IPS-11a (cell line): ENCODE results near the gene NDRG4.
"Not testable (repeated sequence)": the region's sequence is repeated elsewhere in the genome, so short reads cannot be mapped to it uniquely, and the experiment has no call there.

Source experiments
- H3K4me3 ChIP-seq: one replicate; pipeline ENCODE4 v1.5.1; 2013; ENCODE audit warnings: low read depth, low read length, control low read depth

The NDRG4 gene

GRCh38 chr16:58464916-58465731, 34.8 kb upstream of the NDRG4 start:
- H3K4me3 ChIP-seq = peak overlapping the region; percentile 54

- no peak overlapping the region for H3K4me3 ChIP-seq
Observed at GRCh38 chr16:58465817-58466216, 34.1 kb upstream of the NDRG4 start.

- H3K4me3 ChIP-seq = no peak overlapping the region
Observed at GRCh38 chr16:58466396-58466795, 33.5 kb upstream of the NDRG4 start.

- no peak overlapping the region for H3K4me3 ChIP-seq
Observed at GRCh38 chr16:58467905-58468304, 32.0 kb upstream of the NDRG4 start.

GRCh38 chr16:58471209-58471975, 28.6 kb upstream of the NDRG4 start:
- H3K4me3 ChIP-seq = no peak overlapping the region

- H3K4me3 ChIP-seq = no peak overlapping the region
Observed at GRCh38 chr16:58472266-58472665, 27.7 kb upstream of the NDRG4 start.

GRCh38 chr16:58472827-58473226, 27.1 kb upstream of the NDRG4 start:
- no peak overlapping the region for H3K4me3 ChIP-seq

- H3K4me3 ChIP-seq = no peak overlapping the region
Observed at GRCh38 chr16:58474296-58474695, 25.6 kb upstream of the NDRG4 start.

GRCh38 chr16:58475091-58475619, 24.8 kb upstream of the NDRG4 start:
- no peak overlapping the region for H3K4me3 ChIP-seq

- H3K4me3 ChIP-seq = no peak overlapping the region
Observed at GRCh38 chr16:58476791-58477190, 23.2 kb upstream of the NDRG4 start.

- no peak overlapping the region for H3K4me3 ChIP-seq
Observed at GRCh38 chr16:58478427-58478826, 21.5 kb upstream of the NDRG4 start.

GRCh38 chr16:58481226-58481869, 18.6 kb upstream of the NDRG4 start:
- no peak overlapping the region for H3K4me3 ChIP-seq

- H3K4me3 ChIP-seq = no peak overlapping the region
Observed at GRCh38 chr16:58481931-58482330, 18.0 kb upstream of the NDRG4 start.

GRCh38 chr16:58485184-58485887, 14.6 kb upstream of the NDRG4 start:
- H3K4me3 ChIP-seq = no peak overlapping the region

GRCh38 chr16:58487566-58488351, 12.2 kb upstream of the NDRG4 start:
- no peak overlapping the region for H3K4me3 ChIP-seq

GRCh38 chr16:58488531-58488930, 11.4 kb upstream of the NDRG4 start:
- H3K4me3 ChIP-seq = no peak overlapping the region

GRCh38 chr16:58490065-58490464, 9.9 kb upstream of the NDRG4 start:
- no peak overlapping the region for H3K4me3 ChIP-seq

- not testable (repeated sequence) for H3K4me3 ChIP-seq
Observed at GRCh38 chr16:58490539-58490938, 9.4 kb upstream of the NDRG4 start.

- H3K4me3 ChIP-seq = no peak overlapping the region
Observed at GRCh38 chr16:58492066-58492465, 7.9 kb upstream of the NDRG4 start.

- no peak overlapping the region for H3K4me3 ChIP-seq
Observed at GRCh38 chr16:58492735-58493134, 7.2 kb upstream of the NDRG4 start.
